Neural cell (in vitro differentiated cells): ENCODE measurements around the gene CCDC7. TPM values are rescaled to one million over a fixed set of nuclear protein-coding genes. Genes with fewer than 3 reads are reported as not detected.

Experiments
- H2AFZ ChIP-seq: fragments of 200-600, 300-800 bp; sonication (generic), shearing (Covaris generic); 2 replicates; pipeline ENCODE4 v1.6.0; 2014; ENCODE audit warnings: low read depth, mild to moderate bottlenecking, antibody characterized with exemption, low read length, moderate library complexity
- H3F3A ChIP-seq: fragments of 200-600 bp; shearing (Covaris generic); 2 replicates; pipeline ENCODE4 v1.6.1; 2016; ENCODE audit warnings: mild to moderate bottlenecking, moderate library complexity, mixed read lengths, antibody characterized with exemption, low read length; ENCODE audit not compliant: insufficient read depth, poor library complexity, severe bottlenecking
- H3K27ac ChIP-seq: fragments of 200-600, 300-800 bp; sonication (generic), shearing (Covaris generic); 2 replicates; pipeline ENCODE4 v1.5.1; 2014; ENCODE audit warnings: mild to moderate bottlenecking, low read length, moderate library complexity
- H3K27me3 ChIP-seq: fragments of 300-800, 200-600 bp; sonication (generic), shearing (Covaris generic); 2 replicates; pipeline ENCODE4 v1.6.0; 2014; ENCODE audit warnings: mild to moderate bottlenecking, low read depth, low read length, moderate library complexity; ENCODE audit not compliant: insufficient read depth
- H3K36me3 ChIP-seq: fragments of 300-800, 200-600 bp; sonication (generic), shearing (Covaris generic); 2 replicates; pipeline ENCODE4 v1.5.1; 2014; ENCODE audit warnings: mild to moderate bottlenecking, antibody characterized with exemption, low read length, moderate library complexity; ENCODE audit not compliant: insufficient read depth
- H3K4me2 ChIP-seq: fragments of 300-800, 200-600 bp; sonication (generic), shearing (Covaris generic); 2 replicates; pipeline ENCODE4 v1.6.0; 2014; ENCODE audit warnings: mild to moderate bottlenecking, low read length
- H3K4me3 ChIP-seq: fragments of 300-800, 200-600 bp; sonication (generic), shearing (Covaris generic); 2 replicates; pipeline ENCODE4 v1.5.1; 2014; ENCODE audit warnings: mild to moderate bottlenecking, low read length, moderate library complexity
- H3K79me2 ChIP-seq: fragments of 200-600 bp; shearing (Covaris generic); replicated peaks from 2 replicates; pipeline ENCODE4 v1.6.0; 2014; ENCODE audit warnings: mild to moderate bottlenecking, low read length, moderate library complexity; ENCODE audit not compliant: insufficient read depth
- H3K9ac ChIP-seq: fragments of 300-800, 200-600 bp; sonication (generic), shearing (Covaris generic); 2 replicates; pipeline ENCODE4 v1.6.1; 2016; ENCODE audit warnings: mild to moderate bottlenecking, low read length, mixed read lengths
- H3K9me2 ChIP-seq: fragments of 200-600 bp; shearing (Covaris generic); 2 replicates; pipeline ENCODE4 v1.6.1; 2016; ENCODE audit warnings: mild to moderate bottlenecking, low read length, mixed read lengths; ENCODE audit not compliant: insufficient read depth
- H3K9me3 ChIP-seq: fragments of 200-600, 300-800 bp; sonication (generic), shearing (Covaris generic); 2 replicates; pipeline ENCODE4 v1.6.1; 2016; ENCODE audit warnings: mild to moderate bottlenecking, mixed run types, low read length, moderate library complexity, mixed read lengths
- H4K20me1 ChIP-seq: fragments of 200-600 bp; shearing (Covaris generic); 2 replicates; pipeline ENCODE4 v1.6.1; 2016; ENCODE audit warnings: mild to moderate bottlenecking, mixed run types; ENCODE audit not compliant: insufficient read depth
- CTCF ChIP-seq: fragments of 450-650 bp; IDR thresholded peaks from 2 replicates; pipeline ENCODE4 v1.5.1; 2014; ENCODE audit warnings: antibody characterized with exemption, mild to moderate bottlenecking, moderate library complexity; ENCODE audit not compliant: poor library complexity, severe bottlenecking
- EP300 ChIP-seq: fragments of 450-650 bp; conservative IDR thresholded peaks from 2 replicates; pipeline ENCODE4 v1.6.1; 2014; ENCODE audit warnings: antibody characterized with exemption, mild to moderate bottlenecking, moderate library complexity; ENCODE audit not compliant: poor library complexity, severe bottlenecking
- EZH2 ChIP-seq: fragments of 200-600, 300-800 bp; shearing (Covaris generic), sonication (generic); IDR thresholded peaks from 2 replicates; pipeline ENCODE4 v1.6.1; 2014; ENCODE audit warnings: antibody characterized with exemption, low read length, borderline replicate concordance, mild to moderate bottlenecking; ENCODE audit not compliant: insufficient read depth, poor library complexity, severe bottlenecking
- MXI1 ChIP-seq: fragments of 450-650 bp; conservative IDR thresholded peaks from 2 replicates; pipeline ENCODE4 v1.6.1; 2014; ENCODE audit warnings: antibody characterized with exemption, mild to moderate bottlenecking; ENCODE audit not compliant: poor library complexity, severe bottlenecking
- POLR2AphosphoS5 ChIP-seq: IDR thresholded peaks from 2 replicates; pipeline ENCODE4 v1.6.1; 2012
- RAD21 ChIP-seq: fragments of 450-650 bp; conservative IDR thresholded peaks from 2 replicates; pipeline ENCODE4 v1.6.1; 2014; ENCODE audit warnings: antibody characterized with exemption, mild to moderate bottlenecking, moderate library complexity
- REST ChIP-seq: IDR thresholded peaks from 2 replicates; pipeline ENCODE4 v1.6.1; 2012; ENCODE audit warnings: borderline replicate concordance
- SMC3 ChIP-seq: fragments of 450-650 bp; conservative IDR thresholded peaks from 2 replicates; pipeline ENCODE4 v1.6.1; 2014; ENCODE audit warnings: antibody characterized with exemption, mild to moderate bottlenecking, moderate library complexity; ENCODE audit not compliant: poor library complexity
- TAF1 ChIP-seq: IDR thresholded peaks from 2 replicates; pipeline ENCODE4 v1.6.1; 2012; ENCODE audit warnings: low read depth
- polyA plus RNA-seq: library from polyadenylated mRNA; depleted of rRNA; stranded (reverse); fragments of >200 nt; gene quantifications from 2 replicates; pipeline ENCODE4 v1.2.3, GENCODE V29; 2014

Gene CCDC7
- polyA plus RNA-seq, 1 donor from 2014 or later, result 5.1 TPM

- Histone ChIP-seq H3K27ac (no peak overlapping the region), H3K4me2 (no peak overlapping the region), H3K4me3 (no peak overlapping the region), H3K9me3 (no peaks in the 10 kb centered on the region), H3K27me3 (no peaks in the 10 kb centered on the region), H3K9ac (no peak overlapping the region), H2AFZ (no peak overlapping the region), H3K9me2 (no peaks in the 10 kb centered on the region), H3F3A (no peaks in the 10 kb centered on the region), H4K20me1 (no peaks in the 10 kb centered on the region), H3K36me3 (no peaks in the 10 kb centered on the region), H3K79me2 (no peaks in the 10 kb centered on the region)
- no peak for TF ChIP-seq EP300
- TF ChIP-seq RAD21, result no peak
- TF ChIP-seq CTCF, result no peak
- no peak for TF ChIP-seq SMC3
- TF ChIP-seq MXI1, result no peak
- no peak for TF ChIP-seq TAF1
- TF ChIP-seq EZH2, result no peak
- TF ChIP-seq REST, result no peak
- no peak for TF ChIP-seq POLR2AphosphoS5
Measured at GRCh38 chr10:32684291-32684690, 238.4 kb downstream of the CCDC7 start.

- H3K4me2 ChIP-seq, result no peak overlapping the region
- no peaks in the 10 kb centered on the region for H4K20me1 ChIP-seq
- H3K36me3 ChIP-seq, result no peaks in the 10 kb centered on the region
- H3K9me2 ChIP-seq, result no peaks in the 10 kb centered on the region
- no peaks in the 10 kb centered on the region for H3K9me3 ChIP-seq
- H3F3A ChIP-seq, result no peaks in the 10 kb centered on the region
- H3K79me2 ChIP-seq, result no peaks in the 10 kb centered on the region
- no peak overlapping the region for H3K4me3 ChIP-seq
- TF ChIP-seq EZH2 (no peak), POLR2AphosphoS5 (no peak), RAD21 (no peak), CTCF (no peak), REST (no peak)
- H3K27ac ChIP-seq, result no peak overlapping the region
- no peaks in the 10 kb centered on the region for H3K27me3 ChIP-seq
- H2AFZ ChIP-seq, result no peak overlapping the region
- no peak overlapping the region for H3K9ac ChIP-seq
Measured at GRCh38 chr10:32687116-32687515, 241.2 kb downstream of the CCDC7 start.
